Activated T-cell treated with anti-CD3 and anti-CD28 coated beads for 1 hour (primary cell): ENCODE results near the gene TSPAN11.

Experiments used
- DNase-seq: peaks from one replicate; pipeline ENCODE4 v3.0.0-alpha.2; 2020; ENCODE audit warnings: low read depth

Gene TSPAN11

GRCh38 chr12:30979371-30980259, 53.1 kb downstream of the TSPAN11 start:
- DNase-seq = no peak

GRCh38 chr12:30980955-30981662, 54.6 kb downstream of the TSPAN11 start:
- no peak for DNase-seq

DNA sequence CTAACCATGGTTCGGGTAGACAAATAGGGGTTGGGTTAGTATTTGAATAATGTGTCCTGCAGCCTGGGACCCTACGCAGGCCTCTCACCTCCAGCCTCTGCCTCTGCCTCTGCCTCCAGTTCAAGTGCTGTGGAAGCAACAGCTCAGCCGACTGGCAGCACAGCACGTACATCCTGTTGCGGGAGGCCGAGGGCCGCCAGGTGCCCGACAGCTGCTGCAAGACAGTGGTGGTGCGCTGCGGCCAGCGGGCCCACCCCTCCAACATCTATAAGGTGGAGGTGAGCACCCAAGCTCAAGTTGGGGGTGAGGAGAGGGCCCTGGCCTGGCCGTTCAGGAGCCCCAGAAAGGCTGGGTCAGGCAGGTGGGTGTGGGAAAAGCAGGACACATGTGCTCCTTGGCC, 55.9 kb downstream of the TSPAN11 start:
- DNase-seq = no peak

DNA sequence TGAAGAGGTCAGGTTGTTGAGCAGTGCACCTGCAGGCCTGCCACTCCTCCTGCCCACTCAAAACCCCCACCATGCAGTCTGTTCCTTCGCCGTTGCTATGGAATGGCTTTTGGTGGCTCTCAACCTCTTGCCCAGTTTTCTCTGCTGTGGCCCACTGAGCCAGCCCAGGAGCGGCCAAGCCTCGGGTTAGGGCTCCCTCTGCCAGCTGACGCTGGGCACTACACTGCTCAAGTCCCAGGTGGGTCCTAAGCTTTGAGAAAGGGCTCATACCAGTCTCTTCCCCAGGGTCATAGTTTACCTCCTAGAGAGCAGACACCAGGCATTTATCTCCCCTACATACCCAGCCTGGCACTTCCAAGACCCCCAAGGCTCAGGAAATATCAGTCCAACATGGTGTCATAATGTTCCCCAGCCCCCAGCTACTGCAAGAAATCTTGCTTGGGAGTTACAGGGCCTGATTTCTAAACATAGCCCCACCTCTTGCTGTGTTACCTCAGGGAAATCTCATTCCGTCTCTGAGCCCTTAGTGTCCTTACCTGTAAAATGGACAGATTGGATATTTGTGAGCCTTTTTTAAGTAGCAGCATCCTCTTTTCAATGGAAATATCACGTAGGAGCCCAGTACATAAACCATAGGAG, 59.4 kb downstream of the TSPAN11 start:
- DNase-seq = no peak

DNA sequence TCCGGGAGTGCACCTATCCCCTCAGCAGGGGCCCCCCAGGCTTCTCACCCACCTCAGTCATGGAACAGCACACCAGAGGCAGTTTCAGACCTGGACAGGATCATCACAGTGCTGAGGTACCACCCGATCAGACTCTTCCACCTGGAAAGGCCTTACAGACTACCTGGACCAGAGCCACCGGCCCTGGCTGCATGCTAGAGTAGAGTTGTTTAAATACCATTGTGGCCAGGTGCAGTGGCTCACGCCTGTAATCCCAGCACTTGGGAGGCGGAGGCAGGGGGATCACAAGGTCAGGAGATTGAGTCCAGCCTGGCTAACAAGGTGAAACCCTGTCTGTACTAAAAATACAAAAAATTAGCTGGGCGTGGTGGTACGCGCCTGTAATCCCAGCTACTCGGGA, 61.5 kb downstream of the TSPAN11 start:
- DNase-seq = no peak

DNA sequence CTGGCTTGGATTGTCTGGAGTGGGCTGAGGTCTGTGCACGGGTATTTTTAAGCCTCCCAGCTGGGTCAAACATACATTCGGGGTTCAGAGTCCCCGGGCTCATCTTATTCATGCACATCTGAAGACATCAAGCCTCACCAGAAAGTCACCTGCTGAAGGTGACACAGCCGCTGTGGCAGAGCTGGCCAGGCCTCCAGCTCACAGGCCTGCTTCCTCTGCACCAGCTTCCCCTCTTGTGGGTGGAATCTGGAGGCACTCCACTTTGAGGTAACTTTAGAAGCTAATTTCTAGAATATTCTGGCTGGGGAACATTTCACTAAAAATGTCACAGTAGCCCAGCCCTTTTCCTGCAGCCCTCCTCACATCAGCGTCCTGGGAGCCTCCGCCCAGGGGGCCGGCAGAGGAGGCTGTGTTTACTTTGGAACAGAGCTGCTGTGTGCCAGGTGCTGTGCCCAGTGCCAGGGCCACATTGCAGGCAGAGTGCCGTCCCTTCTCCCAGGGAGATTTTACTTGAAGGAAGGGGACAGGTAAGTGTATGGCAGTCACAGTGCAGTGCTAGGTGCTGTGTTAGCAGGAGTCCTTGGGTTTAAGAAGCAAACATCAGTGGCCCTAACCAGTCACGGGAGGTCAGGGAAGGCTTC, 62.2 kb downstream of the TSPAN11 start:
- no peak for DNase-seq

DNA sequence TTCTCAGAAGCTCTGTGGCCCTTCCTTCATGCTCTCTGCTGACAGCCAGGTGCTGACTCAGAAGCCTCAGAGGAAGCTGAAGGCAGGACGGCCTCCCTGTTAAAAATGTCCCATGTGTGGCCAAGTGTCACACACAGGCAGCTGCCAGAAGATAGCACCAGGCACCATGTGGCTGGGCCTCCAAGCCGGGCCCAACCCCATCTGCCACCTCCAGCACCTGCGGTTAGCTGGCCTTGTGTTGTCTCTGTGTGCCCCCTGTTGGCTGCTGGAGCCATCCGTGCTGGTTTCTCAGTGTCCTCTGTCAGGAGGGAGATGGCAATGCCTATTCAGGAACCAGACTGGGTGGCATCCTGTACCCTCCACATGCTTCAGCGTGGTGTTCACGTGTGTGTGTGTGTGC, 63.2 kb downstream of the TSPAN11 start:
- DNase-seq = no peak

GRCh38 chr12:30990316-30990715, 63.8 kb downstream of the TSPAN11 start:
- DNase-seq = no peak

GRCh38 chr12:30990776-30991175, 64.2 kb downstream of the TSPAN11 start:
- DNase-seq = no peak

DNA sequence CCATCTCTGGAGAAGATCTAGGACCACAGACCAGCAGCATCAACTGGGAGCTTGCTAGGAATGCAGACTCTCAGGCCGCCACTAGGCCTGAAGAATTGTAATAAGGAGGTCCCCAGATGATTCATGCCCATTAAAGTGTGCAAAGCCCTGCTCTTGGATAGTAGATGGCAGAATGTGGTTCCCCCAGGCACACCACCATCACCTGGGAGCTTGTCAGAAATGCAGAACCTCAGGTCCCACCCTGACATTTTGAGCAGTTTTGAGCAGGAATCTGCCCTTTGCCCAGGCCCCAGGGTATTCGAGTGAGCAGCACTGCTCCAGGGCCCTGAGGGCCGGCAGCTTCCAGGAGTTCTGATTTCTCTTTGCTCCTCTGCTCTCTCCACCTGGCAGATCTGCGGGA, 64.9 kb downstream of the TSPAN11 start:
- no peak for DNase-seq

GRCh38 chr12:30992381-30992780, 65.8 kb downstream of the TSPAN11 start:
- no peak for DNase-seq

- DNase-seq = no peak
These were observed 67.2 kb downstream of the TSPAN11 start for GRCh38 chr12:30993766-30994165.

GRCh38 chr12:30994274-30994673, 67.7 kb downstream of the TSPAN11 start:
- no peak for DNase-seq

GRCh38 chr12:30996255-30996654, 69.7 kb downstream of the TSPAN11 start:
- no peak for DNase-seq

DNA sequence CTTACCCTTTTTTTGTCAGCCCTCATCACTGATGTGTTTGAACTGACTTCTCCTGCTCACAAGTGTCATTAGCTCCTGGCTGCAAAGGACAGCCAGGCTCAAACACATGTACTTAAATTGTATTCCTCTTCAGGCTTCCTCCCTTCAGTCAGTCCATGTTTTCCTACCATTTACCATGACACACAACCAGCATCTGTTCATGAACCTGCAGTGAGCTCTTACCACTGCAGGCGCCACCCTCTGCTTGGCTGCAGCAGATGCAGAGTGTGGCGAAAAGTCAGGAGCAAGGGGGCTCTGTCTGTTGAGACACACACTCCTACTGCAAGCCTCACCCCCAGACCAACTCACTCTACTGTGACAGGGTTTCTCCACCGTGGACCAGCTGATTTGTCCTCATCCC, 70.2 kb downstream of the TSPAN11 start:
- no peak for DNase-seq

DNA sequence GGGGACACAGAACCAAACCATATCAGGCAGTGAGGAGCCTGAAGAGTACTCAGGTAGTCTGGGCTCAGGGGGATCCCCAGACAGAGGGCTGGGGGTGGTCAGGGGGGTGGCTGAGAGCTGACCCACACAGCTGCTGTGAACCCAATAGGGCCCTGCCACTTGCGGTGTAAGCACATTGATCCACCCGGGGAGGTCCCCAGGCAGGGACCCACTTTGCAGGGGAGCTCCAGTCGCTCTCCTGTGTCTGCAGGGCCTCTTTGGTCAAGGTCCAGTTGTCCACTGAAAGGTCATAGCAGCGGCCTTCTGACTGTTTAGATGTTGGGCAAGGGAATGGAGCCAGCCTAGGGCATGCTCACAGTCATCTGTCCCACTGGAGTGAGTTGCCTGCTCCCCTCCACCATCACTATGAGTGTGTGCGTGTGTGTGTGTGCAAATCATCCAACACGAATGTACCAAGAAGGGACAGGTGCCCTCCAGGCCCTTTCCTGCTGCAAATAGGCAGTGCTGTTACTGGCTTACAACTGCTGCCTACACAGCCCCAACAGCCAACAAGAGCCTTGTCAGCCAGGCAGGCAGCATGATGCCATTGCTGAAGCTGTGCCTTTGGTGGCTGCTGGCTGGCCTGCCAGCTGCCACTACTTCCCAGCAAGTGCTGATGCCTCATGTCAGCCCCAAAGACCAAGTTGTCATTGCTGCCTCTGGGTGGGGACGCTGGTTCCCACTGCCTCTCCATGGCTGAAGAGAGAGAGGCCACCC, 71.3 kb downstream of the TSPAN11 start:
- DNase-seq = no peak

- DNase-seq = no peak
These were observed 72.5 kb downstream of the TSPAN11 start for GRCh38 chr12:30999011-30999410.

GRCh38 chr12:30999723-31000122, 73.2 kb downstream of the TSPAN11 start:
- no peak for DNase-seq

DNA sequence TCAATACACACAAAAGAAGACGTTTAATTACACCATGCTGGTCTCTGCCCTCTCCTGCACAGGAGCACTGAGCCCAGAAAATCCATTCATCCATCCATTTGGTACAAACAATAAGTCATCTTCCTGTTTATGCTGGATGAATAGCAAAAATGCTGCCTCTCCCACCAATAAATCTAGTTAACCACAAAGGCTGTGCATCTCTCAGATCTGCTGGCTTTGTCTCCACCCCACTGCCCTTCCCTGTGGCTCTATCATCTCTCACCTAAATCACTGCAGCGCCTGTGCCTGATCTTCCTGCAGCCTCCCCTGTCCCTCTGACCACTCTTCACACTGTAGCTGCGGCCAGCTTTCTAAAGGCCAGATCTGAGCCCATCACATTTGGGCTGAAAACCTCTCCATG, 74.2 kb downstream of the TSPAN11 start:
- no peak for DNase-seq

DNA sequence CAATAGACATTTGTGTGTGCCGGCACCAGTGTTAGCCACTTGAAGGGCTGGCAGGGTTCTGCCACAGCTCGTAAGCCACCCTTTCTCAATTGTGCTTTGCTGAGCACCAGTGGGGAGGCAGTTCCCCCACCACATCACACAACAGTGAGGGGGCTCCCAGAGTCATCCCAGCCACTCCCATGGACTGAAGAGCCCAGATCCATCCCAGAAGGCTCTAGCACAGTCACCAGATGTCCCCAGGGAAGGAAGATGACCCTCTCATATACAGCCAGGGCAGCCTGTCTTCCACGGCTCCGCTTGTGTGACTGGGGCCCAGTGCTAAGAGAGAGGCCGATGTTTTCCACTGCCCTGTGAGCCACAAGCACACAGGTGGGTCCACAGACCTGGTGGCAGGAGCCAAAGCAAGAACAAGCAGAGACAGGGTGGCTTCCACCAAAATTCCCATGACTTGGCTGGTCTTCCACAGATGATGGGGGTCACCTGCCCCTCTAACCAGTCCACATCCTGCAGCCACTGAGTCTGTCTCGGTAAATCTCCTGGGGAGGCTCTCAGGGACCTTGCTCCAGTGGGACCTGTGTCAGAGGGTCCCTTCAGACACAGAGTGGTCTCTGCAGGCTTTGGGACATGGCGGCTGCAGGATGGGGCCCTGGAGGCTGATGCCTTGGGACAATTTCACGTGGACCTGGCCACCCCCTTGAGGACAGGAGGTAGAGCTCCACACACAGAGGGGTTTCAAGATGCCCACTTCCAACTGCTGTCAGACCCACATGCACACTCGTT, 75.2 kb downstream of the TSPAN11 start:
- DNase-seq = no peak

DNA sequence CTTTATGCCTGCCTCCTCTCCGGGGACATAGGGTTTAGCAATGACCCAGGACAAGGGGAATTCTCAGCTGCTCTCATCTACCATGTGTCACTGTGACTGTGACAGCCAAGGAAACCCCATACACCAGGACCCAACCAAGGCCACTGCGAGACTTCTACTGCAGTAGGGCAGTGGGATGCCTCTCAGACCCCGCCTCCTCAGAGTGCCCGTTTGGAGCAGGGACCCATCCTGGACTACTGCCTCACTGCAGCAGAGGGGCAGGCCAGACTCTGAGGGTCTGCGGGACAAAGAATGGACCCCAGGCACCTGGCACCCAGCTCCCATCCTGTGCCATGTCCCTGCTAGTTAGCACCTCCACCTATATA, 75.8 kb downstream of the TSPAN11 start:
- DNase-seq = no peak
